KOPT-K1 (cell line): ENCODE results near the gene SLC17A5.
"Not testable (repeated sequence)": the region's sequence is repeated elsewhere in the genome, so short reads cannot be mapped to it uniquely, and the experiment has no call there.

ENCODE experiments used
- H3K27ac ChIP-seq: fragments of 200-600 bp; sonication (generic); 2 replicates; pipeline ENCODE4 v1.5.1; 2016; ENCODE audit warnings: antibody characterized with exemption, mild to moderate bottlenecking, low read depth, low read length; ENCODE audit not compliant: poor library complexity, severe bottlenecking
- H3K36me3 ChIP-seq: fragments of 200-600 bp; sonication (generic); 2 replicates; pipeline ENCODE4 v1.5.1; 2017; ENCODE audit warnings: antibody characterized with exemption, mild to moderate bottlenecking, low read length, moderate library complexity; ENCODE audit not compliant: insufficient read depth
- H3K9me3 ChIP-seq: fragments of 200-600 bp; sonication (generic); 2 replicates; pipeline ENCODE4 v1.5.1; 2017; ENCODE audit warnings: antibody characterized with exemption, low read length, mild to moderate bottlenecking; ENCODE audit not compliant: insufficient read depth, poor library complexity, severe bottlenecking

Gene SLC17A5

DNA sequence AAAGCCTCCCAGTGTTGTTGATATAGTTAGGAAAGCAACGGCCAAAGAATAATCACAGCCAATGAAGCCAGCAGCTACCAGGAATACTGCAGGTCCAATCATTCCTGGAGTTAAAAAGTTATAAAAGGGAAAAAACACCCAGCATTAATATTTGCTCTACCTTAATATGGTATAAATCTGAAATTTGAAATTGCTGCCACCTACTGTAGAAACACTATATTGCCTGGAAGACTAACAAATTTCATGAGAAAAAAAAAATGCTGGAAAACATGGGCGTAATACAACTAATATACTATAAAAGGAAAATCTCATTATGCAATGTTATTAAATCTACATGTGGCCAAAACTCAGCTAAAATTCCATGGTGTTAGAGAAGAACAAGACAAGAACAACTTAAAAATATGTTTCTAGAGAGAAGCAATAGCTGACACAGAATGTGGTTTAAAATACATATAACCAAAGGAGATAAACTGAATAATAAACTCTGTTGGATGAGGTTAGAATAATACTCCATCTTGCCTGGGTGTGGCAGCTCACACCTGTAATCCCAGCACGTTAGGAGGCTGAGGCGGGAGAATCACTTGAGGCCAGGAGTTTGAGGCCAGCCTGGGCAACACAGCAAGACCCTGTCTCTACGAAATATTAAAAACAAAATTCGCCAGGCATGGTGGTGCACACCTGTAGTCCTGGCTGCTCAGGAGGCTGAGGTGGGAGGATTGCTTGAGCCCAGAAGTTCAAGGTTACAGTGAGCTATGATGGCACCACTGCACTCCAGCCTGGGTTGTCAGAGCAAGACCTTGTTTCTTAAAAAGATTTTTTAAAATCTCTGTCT is 43.1 kb downstream of the SLC17A5 start:
- H3K9me3 ChIP-seq, result no peaks in the 10 kb centered on the region
- H3K27ac ChIP-seq, result no peak overlapping the region
- H3K36me3 ChIP-seq, result peaks cover 22% of the 10 kb centered on the region

- H3K36me3 ChIP-seq, result peaks cover 17% of the 10 kb centered on the region
- H3K27ac ChIP-seq, result no peak overlapping the region
- H3K9me3 ChIP-seq, result no peaks in the 10 kb centered on the region
These were observed 45.0 kb downstream of the SLC17A5 start for GRCh38 chr6:73608761-73609160.

- Histone ChIP-seq H3K27ac (no peak overlapping the region), H3K36me3 (peaks cover 17% of the 10 kb centered on the region), H3K9me3 (no peaks in the 10 kb centered on the region)
These were observed 47.4 kb downstream of the SLC17A5 start for GRCh38 chr6:73606428-73606827.

DNA sequence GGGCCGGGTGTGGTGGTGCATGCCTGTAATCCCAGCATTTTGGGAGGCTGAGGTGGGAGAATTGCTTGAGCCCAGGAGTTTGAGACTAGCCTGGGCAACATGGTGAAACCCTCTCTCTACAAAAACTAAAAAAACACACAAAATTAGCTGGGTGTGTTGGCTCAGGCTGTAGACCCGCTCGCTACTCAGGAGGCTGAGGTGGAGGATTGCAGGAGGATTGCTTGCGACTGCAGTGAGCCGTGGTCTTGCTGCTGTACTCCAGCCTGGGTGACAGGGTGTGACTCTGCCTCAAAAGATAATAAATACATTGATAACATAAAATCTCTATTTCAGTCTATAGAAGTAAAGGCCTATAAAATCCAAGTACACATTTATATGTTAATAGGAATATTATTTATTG is 49.3 kb downstream of the SLC17A5 start:
- Histone ChIP-seq H3K36me3 (peaks cover 13% of the 10 kb centered on the region), H3K27ac (no peak overlapping the region), H3K9me3 (no peaks in the 10 kb centered on the region)

DNA sequence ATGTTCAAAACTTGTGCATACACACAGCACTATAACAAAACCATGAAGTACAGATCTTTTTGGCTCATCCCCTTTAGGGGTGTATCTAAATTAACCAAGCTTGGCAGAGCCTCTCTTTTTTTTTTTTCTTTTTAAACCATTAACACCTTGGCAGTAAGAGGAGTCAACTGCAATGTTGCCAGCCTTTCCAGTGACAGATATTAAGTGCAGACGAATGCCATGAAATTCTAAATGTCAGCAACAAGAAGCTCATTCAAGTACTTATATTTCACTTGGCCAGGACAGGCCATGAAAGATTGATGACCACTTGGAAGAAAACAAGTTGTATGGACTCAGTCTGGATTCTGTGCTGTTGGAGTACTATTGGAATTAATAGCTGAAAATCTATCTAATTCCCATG is 49.8 kb downstream of the SLC17A5 start:
- H3K36me3 ChIP-seq, result peaks cover 11% of the 10 kb centered on the region; the same call in 1 of the 2 replicates

DNA sequence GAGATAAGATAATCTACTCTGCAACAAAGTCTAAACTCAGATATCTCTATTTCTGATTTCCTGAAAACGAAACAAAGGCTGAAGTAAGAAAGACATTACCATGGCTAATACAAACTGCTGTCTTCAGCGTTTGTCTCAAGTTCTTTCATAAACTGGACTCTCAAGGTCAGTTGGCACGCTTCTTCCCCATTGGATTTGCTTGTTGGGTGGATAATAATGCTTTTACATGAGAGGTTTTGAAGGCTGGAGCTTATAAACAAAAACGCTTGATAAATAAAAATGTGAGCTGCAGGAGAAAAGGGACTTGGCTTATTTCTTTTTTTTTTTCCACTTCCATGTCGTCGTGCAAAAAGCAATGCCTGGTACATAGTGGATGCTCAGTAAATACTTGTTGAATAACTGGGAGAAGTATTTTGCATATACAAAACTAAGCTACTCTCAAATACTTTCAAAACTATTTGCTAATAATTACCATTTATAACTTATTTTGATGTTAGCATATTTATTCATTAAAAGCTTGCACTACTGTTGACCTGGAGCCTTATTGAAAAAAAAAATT is 67.3 kb downstream of the SLC17A5 start:
- Histone ChIP-seq H3K36me3 (no peaks in the 10 kb centered on the region), H3K9me3 (no peaks in the 10 kb centered on the region), H3K27ac (peak overlapping the region; percentile 89)

More for the DNA sequence above, 49.8 kb downstream of the SLC17A5 start:
- Histone ChIP-seq H3K9me3 (no peaks in the 10 kb centered on the region), H3K27ac (no peak overlapping the region)

- Histone ChIP-seq H3K9me3 (no peaks in the 10 kb centered on the region), H3K27ac (peak overlapping the region; percentile 89), H3K36me3 (no peaks in the 10 kb centered on the region)
These were observed 68.0 kb downstream of the SLC17A5 start for GRCh38 chr6:73585566-73586415.

GRCh38 chr6:73581293-73581692 is 72.5 kb downstream of the SLC17A5 start:
- H3K9me3 ChIP-seq, result no peaks in the 10 kb centered on the region
- H3K27ac ChIP-seq, result no peak overlapping the region
- no peaks in the 10 kb centered on the region for H3K36me3 ChIP-seq

GRCh38 chr6:73580247-73581149 is 73.3 kb downstream of the SLC17A5 start:
- no peaks in the 10 kb centered on the region for H3K9me3 ChIP-seq
- H3K36me3 ChIP-seq, result no peaks in the 10 kb centered on the region
- H3K27ac ChIP-seq, result no peak overlapping the region

DNA sequence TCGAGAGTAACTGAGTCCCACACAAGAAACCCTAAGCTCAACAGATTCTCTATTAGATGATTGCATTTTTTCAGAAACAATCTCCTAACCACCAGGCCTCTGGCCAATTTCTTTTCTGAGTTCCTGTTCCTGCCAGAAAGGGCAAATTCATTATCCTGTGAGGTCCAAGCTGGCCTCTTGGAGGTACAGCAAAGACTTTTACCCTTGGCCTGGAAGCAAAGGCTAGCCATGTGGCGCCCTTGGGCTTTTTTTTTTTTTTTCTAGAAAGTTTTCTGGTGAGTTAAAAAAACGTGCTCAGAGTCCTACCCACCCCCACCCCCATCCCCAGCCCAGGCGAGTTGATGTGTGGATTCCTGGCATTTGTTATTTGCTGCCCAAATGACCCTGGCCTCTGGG is 73.9 kb downstream of the SLC17A5 start:
- no peak overlapping the region for H3K27ac ChIP-seq
- no peaks in the 10 kb centered on the region for H3K9me3 ChIP-seq
- no peaks in the 10 kb centered on the region for H3K36me3 ChIP-seq

DNA sequence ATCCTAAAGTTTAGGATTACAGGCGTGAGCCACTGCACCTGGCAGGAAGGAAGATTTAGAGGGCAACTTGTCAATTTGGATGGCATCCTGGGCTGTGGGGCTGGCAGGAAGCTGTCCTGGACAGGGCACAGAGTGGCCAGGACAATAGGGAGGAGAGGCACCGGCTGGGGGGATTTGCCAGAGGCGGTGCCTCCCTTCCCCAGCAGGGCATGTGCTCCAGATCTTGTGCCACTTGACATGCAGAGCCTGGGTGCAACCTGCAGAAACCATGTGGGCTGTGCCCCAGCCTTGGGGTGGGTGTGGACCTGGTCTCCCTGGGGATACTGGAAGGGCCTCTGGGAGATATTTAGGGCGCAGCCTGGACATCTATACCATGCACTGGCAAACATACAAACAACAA is 74.4 kb downstream of the SLC17A5 start:
- Histone ChIP-seq H3K9me3 (no peaks in the 10 kb centered on the region), H3K36me3 (no peaks in the 10 kb centered on the region), H3K27ac (no peak overlapping the region)

GRCh38 chr6:73577676-73578075 is 76.1 kb downstream of the SLC17A5 start:
- no peak overlapping the region for H3K27ac ChIP-seq
- no peaks in the 10 kb centered on the region for H3K9me3 ChIP-seq
- no peaks in the 10 kb centered on the region for H3K36me3 ChIP-seq

GRCh38 chr6:73572531-73572930 is 81.3 kb downstream of the SLC17A5 start:
- H3K9me3 ChIP-seq, H3K36me3 ChIP-seq, H3K27ac ChIP-seq: not testable (repeated sequence)
